CMK (cell line): Measurements from ENCODE around the gene NADSYN1.
"Not testable (repeated sequence)": the region's sequence is repeated elsewhere in the genome, so short reads cannot be mapped to it uniquely, and the experiment has no call there.

Experiments used
- DNase-seq: peaks from one replicate; pipeline ENCODE4 v3.0.0-alpha.2; 2010; ENCODE audit warnings: low read depth

Gene NADSYN1

GRCh38 chr11:71453037-71453917, at the start of gene NADSYN1:
Gene NADSYN1 (plus strand): TSS chr11:71453203. CDS start chr11:71453297, 94 bp downstream.
- DNase-seq: peak; percentile 90

- DNase-seq: no peak
These were observed 48.8 kb upstream of the NADSYN1 start for GRCh38 chr11:71404209-71404608.

GRCh38 chr11:71406681-71407080, 46.3 kb upstream of the NADSYN1 start:
- no peak for DNase-seq

- no peak for DNase-seq
These were observed 45.6 kb upstream of the NADSYN1 start for GRCh38 chr11:71407356-71407755.

GRCh38 chr11:71408826-71409225, 44.2 kb upstream of the NADSYN1 start:
- DNase-seq: no peak

GRCh38 chr11:71410363-71410966, 42.5 kb upstream of the NADSYN1 start:
- no peak for DNase-seq

GRCh38 chr11:71414645-71415044, 38.4 kb upstream of the NADSYN1 start:
- no peak for DNase-seq

GRCh38 chr11:71418643-71419042, 34.4 kb upstream of the NADSYN1 start:
- DNase-seq: no peak

- DNase-seq: no peak
These were observed 32.4 kb upstream of the NADSYN1 start for GRCh38 chr11:71420455-71421241.

- DNase-seq: no peak
These were observed 31.5 kb upstream of the NADSYN1 start for GRCh38 chr11:71421392-71421950.

GRCh38 chr11:71422318-71422717, 30.7 kb upstream of the NADSYN1 start:
- DNase-seq: not testable (repeated sequence)

- DNase-seq: no peak
These were observed 29.7 kb upstream of the NADSYN1 start for GRCh38 chr11:71423181-71423790.

GRCh38 chr11:71425409-71425808, 27.6 kb upstream of the NADSYN1 start:
- no peak for DNase-seq

GRCh38 chr11:71425860-71426259, 27.1 kb upstream of the NADSYN1 start:
- no peak for DNase-seq

GRCh38 chr11:71426413-71426812, 26.6 kb upstream of the NADSYN1 start:
- no peak for DNase-seq

- no peak for DNase-seq
These were observed 24.1 kb upstream of the NADSYN1 start for GRCh38 chr11:71428861-71429435.

- DNase-seq: no peak
These were observed 23.3 kb upstream of the NADSYN1 start for GRCh38 chr11:71429701-71430100.

GRCh38 chr11:71430166-71430565, 22.8 kb upstream of the NADSYN1 start:
- no peak for DNase-seq

- no peak for DNase-seq
These were observed 21.7 kb upstream of the NADSYN1 start for GRCh38 chr11:71431271-71431670.

- DNase-seq: no peak
These were observed 20.0 kb upstream of the NADSYN1 start for GRCh38 chr11:71432761-71433647.
